ENCODE results near the gene CCBE1.

DNA sequence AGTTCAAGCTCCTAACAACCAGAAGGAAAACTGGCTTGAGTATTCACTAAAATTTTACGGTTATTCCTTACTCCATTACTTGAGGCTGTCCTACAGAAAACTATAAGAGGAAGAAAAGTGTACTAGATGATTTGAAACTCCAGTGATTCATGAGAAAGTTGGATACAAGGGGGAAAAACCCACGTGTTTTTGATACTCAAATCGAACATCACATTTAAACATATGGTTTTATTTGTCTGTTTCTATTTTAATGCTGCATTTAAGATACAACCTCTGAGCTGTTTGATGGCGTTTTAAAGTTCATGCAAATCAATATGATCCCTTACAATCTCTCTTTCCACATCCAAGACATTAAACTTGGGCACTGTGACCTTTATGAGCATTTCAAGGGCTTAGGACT lies 213.1 kb downstream of the CCBE1 start:
- TF ChIP-seq, protein P1, sequence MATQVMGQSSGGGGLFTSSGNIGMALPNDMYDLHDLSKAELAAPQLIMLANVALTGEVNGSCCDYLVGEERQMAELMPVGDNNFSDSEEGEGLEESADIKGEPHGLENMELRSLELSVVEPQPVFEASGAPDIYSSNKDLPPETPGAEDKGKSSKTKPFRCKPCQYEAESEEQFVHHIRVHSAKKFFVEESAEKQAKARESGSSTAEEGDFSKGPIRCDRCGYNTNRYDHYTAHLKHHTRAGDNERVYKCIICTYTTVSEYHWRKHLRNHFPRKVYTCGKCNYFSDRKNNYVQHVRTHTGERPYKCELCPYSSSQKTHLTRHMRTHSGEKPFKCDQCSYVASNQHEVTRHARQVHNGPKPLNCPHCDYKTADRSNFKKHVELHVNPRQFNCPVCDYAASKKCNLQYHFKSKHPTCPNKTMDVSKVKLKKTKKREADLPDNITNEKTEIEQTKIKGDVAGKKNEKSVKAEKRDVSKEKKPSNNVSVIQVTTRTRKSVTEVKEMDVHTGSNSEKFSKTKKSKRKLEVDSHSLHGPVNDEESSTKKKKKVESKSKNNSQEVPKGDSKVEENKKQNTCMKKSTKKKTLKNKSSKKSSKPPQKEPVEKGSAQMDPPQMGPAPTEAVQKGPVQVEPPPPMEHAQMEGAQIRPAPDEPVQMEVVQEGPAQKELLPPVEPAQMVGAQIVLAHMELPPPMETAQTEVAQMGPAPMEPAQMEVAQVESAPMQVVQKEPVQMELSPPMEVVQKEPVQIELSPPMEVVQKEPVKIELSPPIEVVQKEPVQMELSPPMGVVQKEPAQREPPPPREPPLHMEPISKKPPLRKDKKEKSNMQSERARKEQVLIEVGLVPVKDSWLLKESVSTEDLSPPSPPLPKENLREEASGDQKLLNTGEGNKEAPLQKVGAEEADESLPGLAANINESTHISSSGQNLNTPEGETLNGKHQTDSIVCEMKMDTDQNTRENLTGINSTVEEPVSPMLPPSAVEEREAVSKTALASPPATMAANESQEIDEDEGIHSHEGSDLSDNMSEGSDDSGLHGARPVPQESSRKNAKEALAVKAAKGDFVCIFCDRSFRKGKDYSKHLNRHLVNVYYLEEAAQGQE (IDR thresholded peaks at IDR 0.05; ENCODE audit: borderline replicate concordance) = no peak
- TF ChIP-seq, protein P1 (CRISPR knock-in tag; IDR thresholded peaks at IDR 0.05; ENCODE audit: low read depth) = no peak
- TF ChIP-seq, protein P2, sequence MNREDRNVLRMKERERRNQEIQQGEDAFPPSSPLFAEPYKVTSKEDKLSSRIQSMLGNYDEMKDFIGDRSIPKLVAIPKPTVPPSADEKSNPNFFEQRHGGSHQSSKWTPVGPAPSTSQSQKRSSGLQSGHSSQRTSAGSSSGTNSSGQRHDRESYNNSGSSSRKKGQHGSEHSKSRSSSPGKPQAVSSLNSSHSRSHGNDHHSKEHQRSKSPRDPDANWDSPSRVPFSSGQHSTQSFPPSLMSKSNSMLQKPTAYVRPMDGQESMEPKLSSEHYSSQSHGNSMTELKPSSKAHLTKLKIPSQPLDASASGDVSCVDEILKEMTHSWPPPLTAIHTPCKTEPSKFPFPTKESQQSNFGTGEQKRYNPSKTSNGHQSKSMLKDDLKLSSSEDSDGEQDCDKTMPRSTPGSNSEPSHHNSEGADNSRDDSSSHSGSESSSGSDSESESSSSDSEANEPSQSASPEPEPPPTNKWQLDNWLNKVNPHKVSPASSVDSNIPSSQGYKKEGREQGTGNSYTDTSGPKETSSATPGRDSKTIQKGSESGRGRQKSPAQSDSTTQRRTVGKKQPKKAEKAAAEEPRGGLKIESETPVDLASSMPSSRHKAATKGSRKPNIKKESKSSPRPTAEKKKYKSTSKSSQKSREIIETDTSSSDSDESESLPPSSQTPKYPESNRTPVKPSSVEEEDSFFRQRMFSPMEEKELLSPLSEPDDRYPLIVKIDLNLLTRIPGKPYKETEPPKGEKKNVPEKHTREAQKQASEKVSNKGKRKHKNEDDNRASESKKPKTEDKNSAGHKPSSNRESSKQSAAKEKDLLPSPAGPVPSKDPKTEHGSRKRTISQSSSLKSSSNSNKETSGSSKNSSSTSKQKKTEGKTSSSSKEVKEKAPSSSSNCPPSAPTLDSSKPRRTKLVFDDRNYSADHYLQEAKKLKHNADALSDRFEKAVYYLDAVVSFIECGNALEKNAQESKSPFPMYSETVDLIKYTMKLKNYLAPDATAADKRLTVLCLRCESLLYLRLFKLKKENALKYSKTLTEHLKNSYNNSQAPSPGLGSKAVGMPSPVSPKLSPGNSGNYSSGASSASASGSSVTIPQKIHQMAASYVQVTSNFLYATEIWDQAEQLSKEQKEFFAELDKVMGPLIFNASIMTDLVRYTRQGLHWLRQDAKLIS (CRISPR knock-in tag; IDR thresholded peaks at IDR 0.05) = no peak
- no peak for TF ChIP-seq ZNF311 (CRISPR knock-in tag; IDR thresholded peaks at IDR 0.05)
- TF ChIP-seq, protein P3, sequence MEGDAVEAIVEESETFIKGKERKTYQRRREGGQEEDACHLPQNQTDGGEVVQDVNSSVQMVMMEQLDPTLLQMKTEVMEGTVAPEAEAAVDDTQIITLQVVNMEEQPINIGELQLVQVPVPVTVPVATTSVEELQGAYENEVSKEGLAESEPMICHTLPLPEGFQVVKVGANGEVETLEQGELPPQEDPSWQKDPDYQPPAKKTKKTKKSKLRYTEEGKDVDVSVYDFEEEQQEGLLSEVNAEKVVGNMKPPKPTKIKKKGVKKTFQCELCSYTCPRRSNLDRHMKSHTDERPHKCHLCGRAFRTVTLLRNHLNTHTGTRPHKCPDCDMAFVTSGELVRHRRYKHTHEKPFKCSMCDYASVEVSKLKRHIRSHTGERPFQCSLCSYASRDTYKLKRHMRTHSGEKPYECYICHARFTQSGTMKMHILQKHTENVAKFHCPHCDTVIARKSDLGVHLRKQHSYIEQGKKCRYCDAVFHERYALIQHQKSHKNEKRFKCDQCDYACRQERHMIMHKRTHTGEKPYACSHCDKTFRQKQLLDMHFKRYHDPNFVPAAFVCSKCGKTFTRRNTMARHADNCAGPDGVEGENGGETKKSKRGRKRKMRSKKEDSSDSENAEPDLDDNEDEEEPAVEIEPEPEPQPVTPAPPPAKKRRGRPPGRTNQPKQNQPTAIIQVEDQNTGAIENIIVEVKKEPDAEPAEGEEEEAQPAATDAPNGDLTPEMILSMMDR (IDR thresholded peaks at IDR 0.05 in 2 of 3, conservative IDR thresholded peaks at IDR 0.05 in 1 of 3; ENCODE audit: insufficient read depth in 2 of 3, low read depth in 1 of 3, low read length in 3 of 3) = no peak
- TF ChIP-seq HNRNPL (IDR thresholded peaks at IDR 0.05; ENCODE audit: low read depth, low read length) = no peak
- TF ChIP-seq, protein P4, sequence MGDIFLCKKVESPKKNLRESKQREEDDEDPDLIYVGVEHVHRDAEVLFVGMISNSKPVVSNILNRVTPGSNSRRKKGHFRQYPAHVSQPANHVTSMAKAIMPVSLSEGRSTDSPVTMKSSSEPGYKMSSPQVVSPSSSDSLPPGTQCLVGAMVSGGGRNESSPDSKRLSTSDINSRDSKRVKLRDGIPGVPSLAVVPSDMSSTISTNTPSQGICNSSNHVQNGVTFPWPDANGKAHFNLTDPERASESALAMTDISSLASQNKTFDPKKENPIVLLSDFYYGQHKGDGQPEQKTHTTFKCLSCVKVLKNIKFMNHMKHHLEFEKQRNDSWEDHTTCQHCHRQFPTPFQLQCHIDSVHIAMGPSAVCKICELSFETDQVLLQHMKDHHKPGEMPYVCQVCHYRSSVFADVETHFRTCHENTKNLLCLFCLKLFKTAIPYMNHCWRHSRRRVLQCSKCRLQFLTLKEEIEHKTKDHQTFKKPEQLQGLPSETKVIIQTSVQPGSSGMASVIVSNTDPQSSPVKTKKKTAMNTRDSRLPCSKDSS (IDR thresholded peaks at IDR 0.05; ENCODE audit: low read depth, partially characterized antibody) = no peak
- no peak for TF ChIP-seq ZBED1 (IDR thresholded peaks at IDR 0.05)
- TF ChIP-seq BRCA1 (IDR thresholded peaks at IDR 0.05) = no peak
- TF ChIP-seq BRCA1 (CRISPR knock-in tag; IDR thresholded peaks at IDR 0.05) = no peak
